GM18867 (cell line): ENCODE data around the gene AHNAK.
"Not testable (repeated sequence)": the region's sequence is repeated elsewhere in the genome, so short reads cannot be mapped to it uniquely, and the experiment has no call there.

Source experiments
- ATAC-seq: cut with Tn5 transposase; IDR thresholded peaks from one replicate; pipeline ENCODE4 v1.9.1; 2021; ENCODE audit warnings: mild to moderate bottlenecking, moderate library complexity; ENCODE audit not compliant: unreplicated experiment

Gene AHNAK

GRCh38 chr11:62468577-62468976 lies 78.0 kb downstream of the AHNAK start:
- ATAC-seq, result no peak

GRCh38 chr11:62466444-62466843 lies 80.2 kb downstream of the AHNAK start:
- no peak for ATAC-seq

GRCh38 chr11:62464655-62465054 lies 82.0 kb downstream of the AHNAK start:
- ATAC-seq, result no peak

- no peak for ATAC-seq
These were observed 83.5 kb downstream of the AHNAK start for GRCh38 chr11:62463121-62463542.

GRCh38 chr11:62462508-62462892 lies 84.1 kb downstream of the AHNAK start:
- ATAC-seq, result no peak

- no peak for ATAC-seq
These were observed 84.7 kb downstream of the AHNAK start for GRCh38 chr11:62461740-62462507.

- no peak for ATAC-seq
These were observed 87.5 kb downstream of the AHNAK start for GRCh38 chr11:62459080-62459479.

GRCh38 chr11:62458212-62459002 lies 88.2 kb downstream of the AHNAK start:
- ATAC-seq, result no peak

- ATAC-seq, result no peak
These were observed 89.1 kb downstream of the AHNAK start for GRCh38 chr11:62457478-62457877.

GRCh38 chr11:62456630-62457029 lies 90.0 kb downstream of the AHNAK start:
- ATAC-seq, result no peak

GRCh38 chr11:62452839-62453468 lies 93.7 kb downstream of the AHNAK start:
- ATAC-seq, result no peak

GRCh38 chr11:62452261-62452660 lies 94.3 kb downstream of the AHNAK start:
- no peak for ATAC-seq

- ATAC-seq, result no peak
These were observed 95.4 kb downstream of the AHNAK start for GRCh38 chr11:62451241-62451621.

- ATAC-seq, result no peak
These were observed 95.9 kb downstream of the AHNAK start for GRCh38 chr11:62450543-62451240.

- ATAC-seq, result not testable (repeated sequence)
These were observed 96.7 kb downstream of the AHNAK start for GRCh38 chr11:62449912-62450311.

- ATAC-seq, result no peak
These were observed 97.2 kb downstream of the AHNAK start for GRCh38 chr11:62449451-62449851.

- no peak for ATAC-seq
These were observed 100.5 kb downstream of the AHNAK start for GRCh38 chr11:62446091-62446490.

GRCh38 chr11:62445314-62445740 lies 101.3 kb downstream of the AHNAK start:
- no peak for ATAC-seq

- no peak for ATAC-seq
These were observed 101.8 kb downstream of the AHNAK start for GRCh38 chr11:62444835-62445234.

- ATAC-seq, result no peak
These were observed 102.3 kb downstream of the AHNAK start for GRCh38 chr11:62444236-62444833.
